Spinal cord (tissue), 10 donors: ENCODE measurements around the gene TEKT5. TPM values are rescaled to one million over a fixed set of nuclear protein-coding genes. Genes with fewer than 3 reads are reported as not detected.

Source experiments
- DNase-seq, 6 donors: peaks; one replicate each; pipeline versions ENCODE4 v3.0.0 to v3.0.0-alpha.2; 2013 to 2015; ENCODE audit warnings: low spot score in 6 of 6, low read depth in 4 of 6
- H3K27ac ChIP-seq: one replicate; pipeline ENCODE4 v1.5.1; 2013; ENCODE audit warnings: low read depth, low read length, control low read depth
- H3K27me3 ChIP-seq: one replicate; pipeline ENCODE4 v1.6.1; 2013; ENCODE audit warnings: low read length; ENCODE audit not compliant: control insufficient read depth, insufficient read depth
- H3K36me3 ChIP-seq: one replicate; pipeline ENCODE4 v1.6.1; 2013; ENCODE audit warnings: low read length; ENCODE audit not compliant: control insufficient read depth, insufficient read depth
- H3K4me1 ChIP-seq: one replicate; pipeline ENCODE4 v1.6.1; 2013; ENCODE audit warnings: low read length; ENCODE audit not compliant: control insufficient read depth, insufficient read depth
- H3K4me3 ChIP-seq: one replicate; pipeline ENCODE4 v1.5.1; 2013; ENCODE audit warnings: low read depth, low read length, control low read depth
- H3K9me3 ChIP-seq: one replicate; pipeline ENCODE4 v1.6.1; 2013; ENCODE audit warnings: low read length; ENCODE audit not compliant: control insufficient read depth, insufficient read depth
- WGBS: methylation state at CpG from one replicate; pipeline ENCODE4 v1.1.5; 2013; ENCODE audit warnings: missing lambda C conversion rate; ENCODE audit not compliant: insufficient coverage; 5-methylcytosine and 5-hydroxymethylcytosine counted together
- polyA plus RNA-seq, 2 donors: library from polyadenylated mRNA; unstranded; fragments of 120-200 nt; gene quantifications; one replicate each; pipeline ENCODE4 v1.2.1, GENCODE V29; 2013; ENCODE audit not compliant: insufficient read length in 2 of 2
- total RNA-seq, 2 donors: library from RNA; depleted of rRNA in 1 of 2; stranded (reverse); fragments of 120-200 nt in 1 of 2; fragments of >200 nt in 1 of 2; gene quantifications; one replicate each; pipeline versions ENCODE4 v1.2.3 to v1.2.4, GENCODE V29; 2013 to 2014
- donor health status: healthy.

The TEKT5 gene
- total and polyA plus RNA-seq, 4 donors = 0.27 to 0.69 (median 0.39) TPM

DNA sequence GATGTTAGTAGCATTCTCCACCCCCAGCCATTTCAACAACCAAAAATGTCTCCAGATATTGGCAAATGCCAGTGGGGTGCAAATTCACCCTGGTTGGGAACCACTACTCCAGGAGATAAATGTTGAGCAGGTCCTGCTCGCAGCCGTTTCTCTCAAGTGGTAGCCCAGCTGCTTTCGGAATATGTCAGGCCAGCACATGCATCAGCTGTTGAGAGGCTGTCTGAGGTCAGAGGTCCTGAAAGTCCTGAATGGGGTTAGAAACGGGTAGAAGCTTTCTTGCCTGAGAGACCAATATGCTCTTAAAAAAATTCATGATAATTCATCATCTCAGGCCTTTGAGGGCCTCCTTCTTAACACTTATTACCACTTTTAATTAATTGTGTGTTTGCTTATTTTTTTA lies 31.0 kb downstream of the TEKT5 start:
- Histone ChIP-seq H3K27me3 (no peaks in the 10 kb centered on the region), H3K4me1 (peaks cover 9% of the 10 kb centered on the region), H3K27ac (no peak overlapping the region), H3K36me3 (no peaks in the 10 kb centered on the region), H3K9me3 (no peaks in the 10 kb centered on the region), H3K4me3 (no peak overlapping the region)
- DNase-seq = no peak
- 72% methylated on average over 2 of the region's 4 CpGs for WGBS

DNA sequence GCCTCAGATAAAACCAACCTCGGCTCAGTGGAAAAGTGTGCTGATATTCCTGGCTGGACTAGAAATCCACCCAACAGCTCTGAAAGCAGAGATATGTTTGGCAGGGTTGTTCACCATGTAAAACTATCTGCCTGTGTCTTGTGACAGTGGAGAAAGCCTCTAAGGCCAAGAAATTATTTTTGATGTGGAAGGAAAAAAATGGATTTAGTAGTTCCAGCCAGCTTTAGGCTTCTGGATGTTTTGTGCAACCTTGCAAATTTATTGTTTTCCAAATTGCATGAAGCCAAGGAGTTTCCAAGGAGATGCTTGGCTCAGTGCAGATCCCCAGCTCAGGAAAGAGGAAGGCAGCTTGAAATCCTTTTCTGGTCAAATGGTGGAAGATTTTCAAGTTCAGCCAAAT lies 31.6 kb downstream of the TEKT5 start:
- Histone ChIP-seq H3K27ac (no peak overlapping the region), H3K4me1 (peaks cover 6% of the 10 kb centered on the region), H3K9me3 (no peaks in the 10 kb centered on the region), H3K36me3 (no peaks in the 10 kb centered on the region), H3K27me3 (no peaks in the 10 kb centered on the region), H3K4me3 (no peak overlapping the region)
- WGBS = no CpG with 5 or more reads among the region's 1 CpG
- peak in 2 of 6 donors; percentile 13 to 65 for DNase-seq

DNA sequence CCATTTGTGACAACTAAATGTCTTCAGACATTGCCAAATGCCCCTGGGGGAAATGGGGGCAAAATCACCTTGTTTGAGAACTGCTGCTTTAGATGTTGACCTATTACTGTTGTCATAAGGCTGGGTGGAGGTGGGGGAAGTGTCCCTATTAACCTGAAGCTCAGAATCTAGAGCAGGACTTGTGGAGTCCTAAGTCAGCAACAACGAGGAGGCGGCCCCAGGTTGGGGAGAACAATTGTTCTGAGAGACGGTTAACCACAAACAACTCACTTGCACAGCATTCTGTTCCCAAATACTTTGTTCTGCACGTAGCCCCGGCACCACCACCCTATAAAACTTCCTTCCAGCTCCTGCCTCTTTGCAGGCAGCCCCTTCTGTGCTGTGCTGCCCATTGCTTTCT lies 32.5 kb downstream of the TEKT5 start:
- Histone ChIP-seq H3K36me3 (no peaks in the 10 kb centered on the region), H3K9me3 (no peaks in the 10 kb centered on the region), H3K27ac (no peak overlapping the region), H3K27me3 (no peaks in the 10 kb centered on the region), H3K4me3 (no peak overlapping the region), H3K4me1 (peaks cover 4% of the 10 kb centered on the region)
- DNase-seq = no peak
- 87% methylated on average over 5 of the region's 5 CpGs for WGBS

DNA sequence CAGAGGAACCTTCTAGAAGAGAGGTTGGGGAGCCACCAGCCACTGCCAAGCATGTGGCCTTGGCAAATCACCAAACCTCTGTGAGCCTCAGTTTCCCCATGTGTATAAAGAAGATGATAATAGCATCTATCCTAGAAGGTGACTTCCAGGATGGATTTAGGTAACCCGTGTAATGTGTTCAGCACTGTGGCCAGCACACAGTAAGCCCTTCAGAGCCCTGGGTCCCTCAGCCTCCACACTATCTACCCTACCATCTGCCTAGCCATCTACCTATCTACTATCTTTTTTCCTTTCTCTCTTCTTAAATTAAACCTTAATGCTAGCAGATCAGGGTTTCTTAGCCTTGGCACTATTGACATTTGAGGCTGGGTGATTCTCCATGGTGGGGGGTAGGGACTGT lies 33.0 kb downstream of the TEKT5 start:
- Histone ChIP-seq H3K9me3 (no peaks in the 10 kb centered on the region), H3K27me3 (no peaks in the 10 kb centered on the region), H3K4me1 (peaks cover 4% of the 10 kb centered on the region), H3K4me3 (no peak overlapping the region), H3K27ac (no peak overlapping the region), H3K36me3 (no peaks in the 10 kb centered on the region)
- no peak for DNase-seq
- no CpG with 5 or more reads among the region's 1 CpG for WGBS

DNA sequence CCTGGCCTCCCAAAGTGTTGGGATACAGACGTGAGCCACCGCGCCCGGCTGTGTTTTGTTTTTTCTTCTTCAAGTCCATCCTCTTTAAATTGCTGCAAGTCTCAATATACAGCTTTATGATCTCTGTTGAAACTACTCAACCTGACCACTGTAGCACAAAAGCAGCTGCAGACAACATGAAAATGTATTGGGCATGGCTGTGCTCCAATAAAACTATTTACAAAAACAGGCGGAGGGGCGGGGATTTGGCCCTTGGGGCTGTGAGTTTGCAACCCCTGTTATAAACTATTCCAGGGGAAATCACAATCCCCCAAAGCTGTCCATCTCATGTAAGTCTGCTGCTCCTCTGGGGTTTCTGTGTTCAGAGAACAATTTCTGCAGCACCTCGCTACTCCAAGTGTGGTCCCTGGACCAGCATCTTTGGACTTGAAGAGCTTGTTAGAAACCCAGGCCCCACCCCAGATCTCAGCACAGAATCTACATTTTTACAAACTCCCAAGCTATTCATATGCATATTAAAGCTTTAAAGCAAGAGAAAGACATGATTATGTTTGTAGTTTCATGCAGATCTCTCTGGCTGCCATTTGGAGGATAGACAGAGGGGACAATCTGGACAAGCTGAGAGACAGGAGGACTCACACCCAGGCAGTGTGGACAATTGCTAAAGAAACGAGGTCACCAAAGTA lies 33.6 kb downstream of the TEKT5 start:
- Histone ChIP-seq H3K27ac (no peak overlapping the region), H3K9me3 (no peaks in the 10 kb centered on the region), H3K27me3 (no peaks in the 10 kb centered on the region), H3K4me3 (no peak overlapping the region), H3K4me1 (peaks cover 4% of the 10 kb centered on the region), H3K36me3 (no peaks in the 10 kb centered on the region)
- no peak for DNase-seq
- WGBS = 77% methylated on average over 3 of the region's 8 CpGs

DNA sequence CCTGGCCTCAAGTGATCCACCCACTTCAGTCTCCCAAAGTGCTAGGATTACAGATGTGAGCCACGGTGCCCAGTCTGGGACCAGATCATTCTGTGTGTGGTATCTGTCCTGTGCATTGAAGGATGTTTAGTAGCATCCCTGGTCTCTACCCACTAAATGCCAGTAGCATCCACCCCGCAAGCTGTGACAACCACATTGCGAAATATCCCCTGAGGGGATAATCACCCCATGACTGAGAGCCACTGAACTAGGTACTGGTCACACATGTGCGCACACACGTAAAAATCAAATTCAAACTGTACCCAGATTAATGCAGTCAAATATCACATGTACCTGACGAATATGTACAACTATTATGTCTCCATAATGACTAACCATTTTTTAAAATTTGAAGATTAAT lies 35.8 kb downstream of the TEKT5 start:
- no peak overlapping the region for H3K27ac ChIP-seq
- no peak for DNase-seq
- 92% methylated on average over 2 of the region's 6 CpGs for WGBS
- H3K36me3 ChIP-seq = no peaks in the 10 kb centered on the region
- no peaks in the 10 kb centered on the region for H3K9me3 ChIP-seq
- H3K27me3 ChIP-seq = no peaks in the 10 kb centered on the region
- H3K4me1 ChIP-seq = no peaks in the 10 kb centered on the region
- H3K4me3 ChIP-seq = no peak overlapping the region

DNA sequence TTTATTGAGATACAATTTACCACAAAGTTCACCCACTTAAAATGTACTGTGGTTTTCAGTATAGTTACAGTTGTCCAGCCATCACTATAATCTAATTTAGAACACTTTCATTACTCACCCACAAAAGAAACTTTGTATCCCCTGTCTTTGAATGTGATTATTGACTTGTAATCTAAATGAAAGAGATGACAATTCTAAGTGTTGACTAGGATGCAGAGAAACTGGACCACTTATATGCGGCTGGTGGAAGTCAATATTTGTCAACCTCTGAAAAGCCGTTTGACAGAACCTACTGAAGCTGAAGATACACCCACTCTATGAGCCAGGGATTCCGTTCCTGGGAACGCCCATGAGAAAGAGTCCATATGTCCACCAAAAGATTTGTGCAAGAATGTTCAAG lies 36.8 kb downstream of the TEKT5 start:
- no peak for DNase-seq
- 90% methylated on average over 4 of the region's 4 CpGs for WGBS

DNA sequence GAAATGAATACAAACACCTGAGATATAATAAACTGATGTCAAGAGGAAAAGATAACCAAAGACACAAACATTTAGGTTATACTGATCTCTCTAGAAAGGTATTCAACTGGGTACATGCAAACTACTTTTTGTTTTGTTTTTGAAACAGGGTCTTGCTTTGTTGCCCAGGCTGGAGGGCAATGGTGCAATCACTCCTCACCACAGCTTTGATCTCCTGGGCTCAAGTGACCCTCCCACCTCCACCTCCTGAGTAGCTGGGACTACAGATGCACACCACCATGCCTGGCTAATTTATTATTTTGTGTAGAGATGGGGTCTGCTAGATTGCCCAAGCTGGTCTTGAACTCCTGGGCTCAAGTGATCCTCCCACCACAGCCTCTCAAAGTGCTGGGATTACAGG lies 38.1 kb downstream of the TEKT5 start:
- no peak overlapping the region for H3K27ac ChIP-seq
- H3K27me3 ChIP-seq = no peaks in the 10 kb centered on the region
- no peak overlapping the region for H3K4me3 ChIP-seq
- DNase-seq = no peak
- H3K4me1 ChIP-seq = peaks cover 6% of the 10 kb centered on the region
- no peaks in the 10 kb centered on the region for H3K36me3 ChIP-seq
- H3K9me3 ChIP-seq = no peaks in the 10 kb centered on the region

More for the DNA sequence above, 36.8 kb downstream of the TEKT5 start:
- no peaks in the 10 kb centered on the region for H3K36me3 ChIP-seq
- no peak overlapping the region for H3K4me3 ChIP-seq
- no peaks in the 10 kb centered on the region for H3K9me3 ChIP-seq
- peaks cover 4% of the 10 kb centered on the region for H3K4me1 ChIP-seq
- H3K27me3 ChIP-seq = no peaks in the 10 kb centered on the region
- no peak overlapping the region for H3K27ac ChIP-seq

DNA sequence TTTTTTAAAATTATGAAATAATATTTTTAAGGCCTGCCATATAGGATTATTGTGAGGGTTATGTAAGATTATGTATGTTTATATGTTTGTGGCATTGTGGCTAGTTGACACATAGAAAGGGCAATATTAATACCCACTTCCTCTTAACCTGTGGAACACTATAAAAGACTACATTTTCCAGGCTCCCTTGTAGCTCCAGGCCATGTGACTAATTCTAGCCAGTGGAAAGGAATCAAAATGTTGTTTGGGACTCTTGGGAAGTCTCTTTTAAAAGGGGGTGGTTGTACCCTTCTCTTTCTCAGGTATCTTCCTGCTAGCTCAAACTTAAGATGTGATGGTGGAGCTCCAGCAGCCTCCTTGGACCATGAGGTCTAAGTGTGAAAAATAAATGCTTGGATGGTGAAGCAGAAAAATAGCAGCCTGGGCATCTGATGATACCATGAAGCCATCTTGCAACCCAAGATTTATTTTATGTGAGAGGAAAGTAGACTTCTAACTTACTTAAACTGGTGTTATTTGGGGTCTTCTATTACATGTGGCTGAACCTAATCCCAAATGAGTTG lies 39.2 kb downstream of the TEKT5 start:
- Histone ChIP-seq H3K4me1 (peaks cover 6% of the 10 kb centered on the region), H3K9me3 (no peaks in the 10 kb centered on the region), H3K4me3 (no peak overlapping the region), H3K27ac (no peak overlapping the region), H3K27me3 (no peaks in the 10 kb centered on the region), H3K36me3 (no peaks in the 10 kb centered on the region)
- no peak for DNase-seq

DNA sequence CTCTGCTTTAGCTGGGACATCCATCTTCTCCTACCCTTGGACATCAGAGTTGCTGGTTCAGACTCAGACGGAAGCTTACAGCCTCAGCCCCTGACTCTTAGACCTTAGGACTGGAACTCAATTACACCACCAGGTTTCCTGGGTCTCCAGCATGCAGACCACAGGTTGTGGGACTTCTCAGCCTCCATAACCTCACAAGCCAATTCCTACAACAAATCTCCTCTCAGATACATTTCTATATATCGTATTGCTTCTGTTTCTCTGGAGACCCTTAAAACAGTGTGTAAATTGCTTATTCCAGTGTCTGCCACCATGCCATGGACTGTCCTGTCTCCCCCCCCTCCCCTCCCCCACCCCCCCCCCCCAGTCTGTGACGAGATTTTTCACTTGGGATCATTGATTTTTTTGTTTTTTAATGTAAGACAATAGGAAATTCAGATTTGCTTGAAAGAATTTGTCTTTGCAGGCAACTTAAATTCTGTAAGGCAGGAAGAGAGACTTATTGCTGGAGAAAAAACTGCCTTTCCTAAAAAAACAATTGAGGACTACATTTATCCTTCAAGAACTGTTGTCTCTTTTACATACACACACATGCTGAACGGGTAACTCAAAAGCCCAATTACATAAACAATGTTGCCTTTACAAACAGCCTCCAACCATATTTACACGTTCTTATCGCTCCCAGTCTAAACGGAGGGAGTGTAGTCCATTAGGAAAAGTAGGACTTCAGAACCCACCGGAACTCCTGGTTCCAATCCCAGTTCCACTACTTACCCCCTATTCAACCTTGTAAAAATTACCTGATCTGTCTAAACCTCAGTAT lies 39.9 kb downstream of the TEKT5 start:
- no peak for DNase-seq
- H3K27me3 ChIP-seq = no peaks in the 10 kb centered on the region
- WGBS = 52% methylated on average over 2 of the region's 8 CpGs
- H3K4me3 ChIP-seq = no peak overlapping the region
- no peaks in the 10 kb centered on the region for H3K9me3 ChIP-seq
- no peaks in the 10 kb centered on the region for H3K36me3 ChIP-seq
- peaks cover 6% of the 10 kb centered on the region for H3K4me1 ChIP-seq
- H3K27ac ChIP-seq = no peak overlapping the region
